Mammary epithelial cell (primary cell): ENCODE results near the gene SLC19A1.

ENCODE experiments used
- EZH2 ChIP-seq: IDR thresholded peaks from 2 replicates; pipeline ENCODE4 v1.6.1; 2012; ENCODE audit warnings: low read length, inconsistent platforms, borderline replicate concordance
- TF ChIP-seq, protein P1 (sequence below), 2 donors: IDR thresholded peaks in 1 of 2; conservative IDR thresholded peaks in 1 of 2; 2 replicates each; pipeline ENCODE4 v1.5.1; 2011 to 2012; ENCODE audit warnings: inconsistent platforms in 2 of 2, low read length in 2 of 2, mild to moderate bottlenecking in 2 of 2, control low read depth in 1 of 2, low read depth in 1 of 2; ENCODE audit not compliant: insufficient read depth in 1 of 2; ENCODE audit errors: extremely low read depth in 1 of 2

DNA sequence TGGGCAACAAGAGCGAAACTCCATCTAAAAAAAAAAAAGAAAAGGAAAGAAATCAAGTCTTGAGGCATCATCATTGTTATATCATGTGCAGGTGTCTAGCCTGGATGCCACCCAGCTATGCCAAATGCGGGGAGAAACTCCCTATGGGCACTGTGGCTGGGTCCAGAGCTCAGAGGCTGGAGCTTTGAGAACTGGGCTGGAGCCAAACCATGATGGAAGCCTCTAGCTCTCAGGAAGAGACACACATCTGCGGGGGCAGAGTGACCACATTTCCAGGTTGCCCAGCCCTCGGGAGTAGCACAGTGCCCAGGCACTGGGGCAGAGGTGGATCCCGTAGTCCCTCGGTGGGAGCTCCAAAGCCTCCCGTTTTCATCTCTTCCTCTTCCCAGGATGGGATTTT is 78.4 kb downstream of the SLC19A1 start:
- TF ChIP-seq, protein P1, sequence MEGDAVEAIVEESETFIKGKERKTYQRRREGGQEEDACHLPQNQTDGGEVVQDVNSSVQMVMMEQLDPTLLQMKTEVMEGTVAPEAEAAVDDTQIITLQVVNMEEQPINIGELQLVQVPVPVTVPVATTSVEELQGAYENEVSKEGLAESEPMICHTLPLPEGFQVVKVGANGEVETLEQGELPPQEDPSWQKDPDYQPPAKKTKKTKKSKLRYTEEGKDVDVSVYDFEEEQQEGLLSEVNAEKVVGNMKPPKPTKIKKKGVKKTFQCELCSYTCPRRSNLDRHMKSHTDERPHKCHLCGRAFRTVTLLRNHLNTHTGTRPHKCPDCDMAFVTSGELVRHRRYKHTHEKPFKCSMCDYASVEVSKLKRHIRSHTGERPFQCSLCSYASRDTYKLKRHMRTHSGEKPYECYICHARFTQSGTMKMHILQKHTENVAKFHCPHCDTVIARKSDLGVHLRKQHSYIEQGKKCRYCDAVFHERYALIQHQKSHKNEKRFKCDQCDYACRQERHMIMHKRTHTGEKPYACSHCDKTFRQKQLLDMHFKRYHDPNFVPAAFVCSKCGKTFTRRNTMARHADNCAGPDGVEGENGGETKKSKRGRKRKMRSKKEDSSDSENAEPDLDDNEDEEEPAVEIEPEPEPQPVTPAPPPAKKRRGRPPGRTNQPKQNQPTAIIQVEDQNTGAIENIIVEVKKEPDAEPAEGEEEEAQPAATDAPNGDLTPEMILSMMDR (conservative IDR thresholded peaks at IDR 0.05 in 1 of 2, IDR thresholded peaks at IDR 0.05 in 1 of 2; ENCODE audit: extremely low read depth in 1 of 2, insufficient read depth in 1 of 2, low read depth in 1 of 2, low read length in 2 of 2): no peak
- TF ChIP-seq EZH2: no peak
